ENCODE measurements around the gene PRR33.
"Not testable (repeated sequence)": the region's sequence is repeated elsewhere in the genome, so short reads cannot be mapped to it uniquely, and the experiment has no call there.

The PRR33 gene

DNA sequence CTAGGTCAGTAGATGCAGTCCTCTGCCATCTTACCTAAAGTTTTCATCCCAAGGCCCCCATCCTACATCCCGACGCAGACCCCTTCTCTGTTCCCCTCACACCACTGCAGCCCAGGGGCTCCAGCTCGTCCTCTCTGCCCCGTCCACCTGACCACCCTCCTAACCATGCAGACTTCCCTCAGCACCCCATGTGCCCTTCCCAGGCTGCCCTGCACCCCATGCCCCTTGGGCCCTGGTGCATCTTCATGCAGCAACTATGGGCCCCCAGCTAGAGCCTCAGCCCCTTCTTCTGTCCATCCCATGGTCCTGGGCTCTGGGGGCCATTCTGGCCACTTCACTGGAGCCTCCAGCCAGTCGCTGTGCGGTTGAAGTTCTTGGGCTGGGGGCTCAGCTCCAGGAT is 2.9 kb downstream of the PRR33 start:
- no peak for DNase-seq

DNA sequence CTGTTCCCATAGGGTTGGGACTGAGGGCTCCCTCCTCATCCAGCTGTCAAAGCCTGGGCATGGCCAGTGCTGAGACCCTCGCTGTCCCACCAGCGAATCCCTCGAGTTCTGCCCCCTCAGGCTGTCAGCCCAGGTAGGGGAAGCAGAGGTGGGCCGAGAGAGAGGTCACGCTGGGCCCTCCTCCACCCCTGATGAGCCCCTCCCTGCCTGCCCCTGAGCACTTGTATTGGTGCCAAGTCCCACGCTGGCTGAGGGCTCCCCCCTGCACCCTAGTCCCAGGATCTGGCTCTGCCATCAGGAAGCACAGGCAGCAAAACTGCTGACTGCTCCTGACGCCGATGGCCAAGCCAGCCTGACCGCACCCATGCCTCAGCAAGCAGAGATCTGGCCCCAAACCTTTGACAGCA is 3.3 kb downstream of the PRR33 start:
- DNase-seq: no peak

DNA sequence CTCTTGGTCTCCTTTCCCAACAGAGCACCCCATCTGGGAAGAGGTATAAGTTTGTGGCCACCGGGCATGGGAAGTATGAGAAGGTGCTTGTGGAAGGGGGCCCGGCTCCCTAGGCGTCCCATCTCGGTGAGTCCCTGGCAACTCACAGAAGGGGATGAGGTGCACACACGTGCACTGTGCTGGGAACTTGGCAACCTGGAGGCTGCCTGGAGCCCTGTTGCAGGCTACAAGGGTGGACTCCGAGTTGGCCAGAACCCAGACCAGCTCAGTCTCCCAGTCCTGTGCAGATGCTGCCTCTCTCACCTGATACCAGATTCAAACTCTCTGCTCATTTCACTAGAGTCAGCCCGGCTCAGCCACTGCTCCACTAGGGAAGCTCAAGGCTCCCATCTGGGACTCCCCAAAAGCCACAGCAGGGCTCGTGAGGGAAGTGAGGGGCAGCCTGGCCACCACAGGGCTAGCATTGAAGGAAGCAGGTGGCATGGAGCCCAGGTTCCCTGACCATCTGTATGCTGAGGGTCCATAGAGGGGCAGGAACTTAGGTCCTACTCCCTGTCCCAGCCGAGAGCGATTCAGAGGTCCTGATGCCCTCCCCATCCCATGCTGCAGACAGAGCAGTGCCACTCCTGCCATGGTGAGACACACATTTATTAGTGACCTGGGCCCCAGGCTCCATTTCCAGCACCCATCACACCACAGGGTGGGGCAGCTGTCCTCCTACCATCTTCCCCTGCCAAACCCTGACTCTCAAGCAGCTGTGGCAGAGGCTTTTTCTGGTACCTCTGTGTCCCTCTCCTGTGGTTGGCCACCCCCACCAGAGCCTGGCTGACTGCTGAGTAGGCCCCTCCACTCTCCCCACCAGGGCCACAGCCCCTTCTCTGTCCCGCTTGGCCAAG is 4.0 kb downstream of the PRR33 start:
- DNase-seq: no peak

DNA sequence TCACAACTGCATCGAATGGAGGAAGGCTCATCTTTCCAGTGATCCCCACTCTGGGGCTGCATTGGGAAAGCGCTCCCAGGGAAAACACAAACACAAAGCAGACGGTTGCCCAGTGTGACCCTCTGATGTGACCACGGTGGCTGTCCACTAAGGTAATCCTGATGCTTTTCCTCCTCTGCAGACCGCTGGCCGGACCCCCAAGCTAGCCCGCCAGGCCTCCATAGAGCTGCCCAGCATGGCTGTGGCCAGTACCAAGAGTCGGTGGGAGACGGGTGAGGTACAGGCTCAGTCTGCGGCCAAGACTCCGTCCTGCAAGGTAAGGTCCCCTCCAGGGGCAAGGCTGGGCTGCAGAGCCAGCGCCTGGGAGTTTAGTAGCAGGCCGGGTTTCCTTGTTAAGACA is 5.1 kb downstream of the PRR33 start:
- not testable (repeated sequence) for DNase-seq

DNA sequence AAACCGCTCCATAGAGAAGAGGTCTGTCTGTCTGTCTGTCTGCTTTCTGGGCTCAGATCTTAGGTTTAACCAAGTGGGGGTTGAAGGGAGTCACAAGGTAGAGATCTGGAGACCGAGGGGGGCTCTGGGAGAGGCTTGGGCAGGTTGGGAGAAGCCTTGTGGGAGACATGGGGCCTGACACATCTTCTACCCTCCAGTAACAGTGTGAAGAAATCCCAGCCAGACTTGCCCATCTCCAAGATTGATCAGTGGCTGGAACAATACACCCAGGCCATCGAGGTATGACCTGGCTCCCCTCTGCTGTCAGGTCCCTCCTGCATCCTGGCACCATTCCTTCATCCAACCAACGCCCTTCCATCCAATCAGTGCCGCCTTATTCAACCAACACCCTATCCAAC is 7.4 kb downstream of the PRR33 start:
- no peak for DNase-seq

DNA sequence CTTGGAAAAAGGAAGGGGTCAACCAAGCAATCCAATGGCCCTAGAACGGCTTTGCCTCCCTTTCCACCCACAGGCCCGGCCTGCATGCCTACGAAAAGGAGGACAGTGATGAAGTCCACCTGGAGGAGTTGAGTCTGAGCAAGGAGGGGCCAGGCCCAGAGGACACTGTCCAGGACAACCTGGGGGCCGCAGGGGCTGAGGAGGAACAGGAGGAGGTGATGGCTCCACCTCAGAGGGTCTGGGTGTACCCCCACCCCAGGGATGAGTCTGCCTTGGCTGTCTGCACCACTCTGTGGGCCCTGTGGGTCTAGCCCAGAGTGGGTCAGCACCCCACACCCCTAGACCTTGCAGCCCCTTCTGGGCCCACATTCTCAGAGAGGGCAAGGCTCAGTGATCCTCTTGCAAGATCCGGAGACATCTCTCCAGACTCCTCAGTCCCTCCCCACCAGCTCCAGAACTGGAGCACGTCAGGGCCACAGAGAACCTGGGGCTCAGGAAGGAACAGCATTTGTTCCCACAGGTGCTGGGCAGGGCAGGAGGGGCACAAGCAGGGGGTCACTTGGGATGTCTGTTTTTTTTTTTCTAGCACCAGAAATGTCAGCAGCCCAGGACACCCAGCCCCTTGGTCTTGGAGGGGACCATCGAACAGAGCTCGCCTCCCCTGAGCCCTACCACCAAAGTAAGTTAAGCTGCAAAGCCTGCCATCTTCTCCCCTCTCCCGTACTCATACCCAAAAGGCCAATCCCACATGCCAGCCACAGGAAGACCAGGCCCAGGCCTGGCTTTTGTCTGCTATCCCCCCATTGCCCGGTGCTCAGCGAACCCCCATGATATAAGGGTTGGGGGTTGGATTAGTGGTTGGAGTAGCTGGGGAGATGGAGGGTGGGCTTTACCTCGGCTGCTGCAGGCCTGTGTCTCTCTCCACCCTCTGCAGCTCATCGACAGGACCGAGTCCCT is 8.1 kb downstream of the PRR33 start:
- DNase-seq: no peak

DNA sequence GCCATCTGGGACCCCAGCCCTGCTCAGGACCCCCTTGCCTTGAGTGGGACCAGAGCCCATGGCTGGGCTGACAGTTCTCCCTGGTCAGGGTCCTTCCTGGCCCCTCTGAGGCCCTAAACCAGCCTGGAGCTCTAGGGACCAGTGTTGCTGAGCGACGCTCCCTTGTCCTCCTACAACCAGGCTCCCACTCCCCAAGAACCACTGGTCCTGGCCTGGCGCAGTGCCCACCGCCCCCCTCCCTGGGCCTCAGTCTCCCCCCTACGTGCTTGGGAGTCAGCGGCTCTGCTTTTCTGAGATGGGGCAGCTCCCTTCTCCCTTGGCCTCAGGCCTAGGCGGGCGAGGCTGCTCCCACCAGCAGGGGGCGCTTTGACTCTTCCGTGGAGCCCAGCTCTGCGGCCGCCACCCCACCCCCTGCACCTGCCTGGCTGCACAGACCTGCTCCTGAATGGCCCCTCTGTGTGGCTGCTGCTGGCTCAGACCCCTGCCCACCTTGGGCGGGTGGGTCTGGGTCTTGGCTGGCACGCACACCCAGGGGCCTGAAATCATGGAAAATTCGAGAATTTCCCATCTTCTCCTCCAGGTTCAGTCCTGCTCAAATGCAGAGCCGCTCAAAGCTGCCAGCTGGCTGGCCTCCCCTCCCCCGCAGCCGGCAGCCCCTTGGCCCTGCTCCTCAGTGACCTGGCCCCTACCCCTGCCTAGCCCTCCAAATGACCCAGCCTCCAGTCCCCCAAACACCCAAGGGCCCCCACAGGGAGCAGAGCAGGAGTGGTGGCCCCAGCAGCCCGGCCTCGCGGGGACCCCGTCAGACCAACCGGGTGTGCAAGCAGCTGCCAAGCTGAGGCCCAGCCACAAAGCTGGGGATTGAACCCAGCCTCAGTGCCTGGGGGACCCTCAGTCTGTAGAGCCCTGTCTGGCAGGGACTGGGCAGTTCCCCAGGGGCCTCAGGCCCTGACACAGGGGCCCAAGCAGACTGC is 9.1 kb downstream of the PRR33 start:
- peak; percentile 83 for DNase-seq

DNA sequence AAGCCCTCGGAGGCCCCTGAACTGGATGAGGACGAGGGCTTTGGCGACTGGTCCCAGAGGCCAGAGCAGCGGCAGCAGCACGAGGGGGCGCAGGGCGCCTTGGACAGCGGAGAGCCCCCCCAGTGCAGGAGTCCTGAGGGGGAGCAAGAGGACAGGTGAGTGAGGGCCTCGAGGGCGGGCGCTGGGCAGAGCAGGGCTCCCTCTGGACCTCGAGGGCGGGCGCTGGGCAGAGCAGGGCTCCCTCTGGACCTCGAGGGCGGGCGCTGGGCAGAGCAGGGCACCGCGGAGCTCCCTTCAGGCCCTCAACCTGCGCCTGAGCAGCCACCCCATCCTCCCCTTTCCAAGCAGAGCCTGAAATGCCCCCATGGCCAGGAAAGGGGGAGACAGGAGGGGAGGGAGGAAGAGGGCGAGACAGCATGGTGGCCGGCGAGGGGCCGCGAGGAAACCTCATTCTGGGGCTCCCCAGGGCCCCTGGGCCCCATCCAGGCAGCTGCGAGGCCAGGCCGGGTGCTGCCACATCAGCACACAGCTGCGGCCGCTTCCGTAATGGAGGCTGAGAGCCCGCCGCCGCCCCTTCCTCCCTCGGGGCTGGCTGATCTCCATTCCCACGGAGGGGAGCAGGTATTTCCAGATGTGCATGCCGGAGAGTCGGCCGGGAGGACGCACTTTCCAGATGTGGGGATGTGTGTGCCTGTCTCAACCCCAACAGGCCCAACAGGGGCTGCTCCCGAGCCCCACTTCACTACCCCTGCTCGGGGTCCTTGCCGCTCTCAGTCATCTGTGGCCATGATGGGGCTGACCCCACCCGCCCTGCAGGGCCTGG is 10.0 kb downstream of the PRR33 start:
- DNase-seq: peak; percentile 31

DNA sequence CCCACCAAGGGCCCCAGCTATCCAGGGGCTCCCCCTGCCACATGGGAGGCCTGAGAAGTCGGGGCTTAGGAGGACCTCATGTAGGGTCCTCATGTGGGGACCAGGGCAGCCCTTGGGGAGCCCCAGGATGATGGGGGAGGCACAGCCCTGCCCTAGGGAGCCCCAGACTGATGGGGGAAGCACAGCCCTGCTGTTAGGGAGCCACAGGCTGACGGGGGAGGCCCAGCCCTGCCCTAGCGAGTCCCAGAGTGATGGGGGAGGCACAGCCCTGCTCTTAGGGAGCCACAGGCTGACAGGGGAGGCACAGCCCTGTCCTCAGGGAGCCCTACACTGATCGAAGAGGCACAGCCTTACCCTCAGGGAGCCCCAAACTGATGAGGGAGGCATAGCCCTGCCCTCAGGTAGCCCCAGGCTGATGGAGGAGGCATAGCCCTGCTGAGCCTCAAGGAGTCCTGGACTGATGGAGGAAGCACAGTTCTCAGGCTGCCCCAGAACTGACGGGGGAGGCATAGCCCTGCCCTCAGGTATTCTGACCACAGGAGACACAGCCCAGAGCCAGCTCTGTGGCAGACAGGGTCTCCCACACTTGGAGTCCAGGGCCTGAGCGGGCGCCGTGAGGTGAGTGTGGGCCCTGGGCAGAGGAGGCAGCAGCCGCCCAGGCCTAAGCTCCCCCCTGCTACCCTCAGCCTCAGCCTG is 10.8 kb downstream of the PRR33 start:
- DNase-seq: peak; percentile 30

DNA sequence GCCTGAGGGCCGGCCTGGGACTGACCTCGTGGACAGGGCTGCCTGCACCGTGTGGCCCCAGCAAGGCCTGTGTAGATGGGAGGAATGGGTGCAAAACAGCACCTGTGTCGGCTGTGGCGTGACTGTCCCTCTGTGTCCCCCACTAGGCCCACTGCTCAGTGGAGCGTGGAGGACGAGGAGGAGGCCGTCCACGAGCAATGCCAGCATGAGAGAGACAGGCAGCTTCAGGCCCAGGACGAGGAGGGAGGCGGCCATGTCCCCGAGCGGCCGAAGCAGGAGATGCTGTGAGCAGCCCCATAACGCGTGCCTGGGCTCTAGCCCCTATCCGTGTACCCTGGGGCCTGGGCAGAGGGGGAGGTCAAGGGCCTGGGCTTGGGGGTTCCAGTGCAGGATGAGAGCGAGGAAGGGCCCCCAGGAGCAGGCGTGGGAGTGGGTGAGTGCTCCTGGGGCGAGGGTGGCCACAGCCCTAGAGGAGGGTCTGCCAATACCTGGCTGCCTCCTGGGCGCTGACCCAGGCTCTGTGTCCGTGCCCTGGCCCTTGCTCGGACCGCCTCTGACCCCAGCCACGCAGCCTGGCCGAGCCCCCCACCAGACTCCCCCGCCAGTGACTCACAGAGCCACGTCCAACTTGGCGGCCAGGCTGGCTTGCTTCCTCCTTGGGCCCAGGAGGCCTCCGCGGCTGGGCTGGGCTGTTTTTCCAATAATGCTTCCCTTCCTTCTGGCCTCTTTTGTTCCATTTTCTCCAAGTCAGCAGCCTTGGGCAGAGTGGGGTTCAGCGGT is 11.6 kb downstream of the PRR33 start:
- DNase-seq: peak; percentile 26

DNA sequence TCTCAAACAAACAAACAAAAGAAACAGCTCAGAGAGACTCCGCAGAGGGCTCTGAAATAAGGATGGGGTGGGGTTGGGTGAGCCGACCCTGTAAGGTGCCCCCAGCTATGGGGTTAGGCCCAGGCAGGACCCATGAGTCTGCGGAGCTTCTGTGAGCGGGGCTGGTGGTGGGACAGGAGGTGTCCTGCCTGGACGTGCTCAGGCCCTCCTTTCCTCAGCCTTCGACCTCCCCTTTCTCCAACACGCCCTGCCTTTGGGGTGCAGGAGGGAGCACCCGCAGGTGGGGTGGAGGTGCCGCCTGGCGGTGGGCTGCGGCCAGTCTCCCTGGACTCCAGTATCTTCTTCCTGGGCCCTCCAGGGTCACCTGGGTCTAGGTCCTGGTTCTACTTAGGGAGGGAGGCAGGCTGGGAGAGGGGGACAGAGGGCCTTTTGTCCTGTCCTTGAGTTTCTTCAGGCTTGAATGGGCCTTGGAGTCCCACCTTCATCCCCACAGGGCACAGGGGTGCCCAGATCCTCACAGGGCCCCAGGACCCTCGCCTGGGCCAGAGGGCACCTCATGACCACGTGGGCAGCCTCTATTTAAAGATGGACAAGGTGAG is 12.3 kb downstream of the PRR33 start:
- no peak for DNase-seq

DNA sequence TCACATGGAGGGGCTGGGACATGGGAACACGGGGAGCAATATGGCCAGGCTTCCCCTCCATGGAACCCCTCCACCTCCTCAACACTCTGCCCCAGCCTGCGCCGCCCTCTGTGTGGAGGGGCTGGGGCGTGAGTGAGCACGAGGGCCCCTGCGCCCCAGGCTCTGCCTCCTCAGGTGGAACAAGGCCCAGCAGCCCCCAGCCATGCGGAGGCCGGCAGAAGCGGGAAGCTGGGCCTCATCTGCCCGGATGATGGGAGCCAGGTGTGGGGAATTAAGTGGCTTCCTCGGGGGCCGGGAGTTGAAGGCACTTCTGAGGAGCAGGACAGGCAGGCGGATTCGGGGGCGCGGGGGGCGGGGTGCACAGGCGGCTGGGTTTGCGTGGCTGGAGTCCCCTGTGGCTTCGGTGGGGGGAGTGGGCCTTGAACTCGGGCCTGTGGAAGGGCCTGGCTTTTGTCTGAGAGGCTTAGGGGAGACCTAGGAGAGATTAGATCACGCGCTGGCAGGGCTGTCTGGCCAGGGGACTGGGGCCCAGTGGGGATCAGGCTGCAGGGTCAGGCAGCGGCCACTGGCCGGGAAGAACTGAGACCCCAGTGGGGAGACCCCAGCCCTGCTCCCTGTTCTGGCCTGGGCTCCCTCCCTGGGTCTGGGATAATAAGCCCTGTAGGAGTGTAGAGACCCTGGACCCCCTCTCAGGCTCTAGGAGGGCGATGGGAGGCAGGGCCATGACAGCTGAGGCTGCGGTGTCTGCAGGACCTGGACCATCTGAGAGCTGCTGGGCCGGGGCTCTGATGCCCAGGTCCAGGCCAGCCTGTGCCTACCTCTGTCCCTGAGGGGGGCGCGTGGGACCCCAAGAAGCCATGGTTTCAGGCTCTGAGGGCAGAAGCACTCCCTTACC is 13.3 kb downstream of the PRR33 start:
- peak; percentile 29 for DNase-seq

DNA sequence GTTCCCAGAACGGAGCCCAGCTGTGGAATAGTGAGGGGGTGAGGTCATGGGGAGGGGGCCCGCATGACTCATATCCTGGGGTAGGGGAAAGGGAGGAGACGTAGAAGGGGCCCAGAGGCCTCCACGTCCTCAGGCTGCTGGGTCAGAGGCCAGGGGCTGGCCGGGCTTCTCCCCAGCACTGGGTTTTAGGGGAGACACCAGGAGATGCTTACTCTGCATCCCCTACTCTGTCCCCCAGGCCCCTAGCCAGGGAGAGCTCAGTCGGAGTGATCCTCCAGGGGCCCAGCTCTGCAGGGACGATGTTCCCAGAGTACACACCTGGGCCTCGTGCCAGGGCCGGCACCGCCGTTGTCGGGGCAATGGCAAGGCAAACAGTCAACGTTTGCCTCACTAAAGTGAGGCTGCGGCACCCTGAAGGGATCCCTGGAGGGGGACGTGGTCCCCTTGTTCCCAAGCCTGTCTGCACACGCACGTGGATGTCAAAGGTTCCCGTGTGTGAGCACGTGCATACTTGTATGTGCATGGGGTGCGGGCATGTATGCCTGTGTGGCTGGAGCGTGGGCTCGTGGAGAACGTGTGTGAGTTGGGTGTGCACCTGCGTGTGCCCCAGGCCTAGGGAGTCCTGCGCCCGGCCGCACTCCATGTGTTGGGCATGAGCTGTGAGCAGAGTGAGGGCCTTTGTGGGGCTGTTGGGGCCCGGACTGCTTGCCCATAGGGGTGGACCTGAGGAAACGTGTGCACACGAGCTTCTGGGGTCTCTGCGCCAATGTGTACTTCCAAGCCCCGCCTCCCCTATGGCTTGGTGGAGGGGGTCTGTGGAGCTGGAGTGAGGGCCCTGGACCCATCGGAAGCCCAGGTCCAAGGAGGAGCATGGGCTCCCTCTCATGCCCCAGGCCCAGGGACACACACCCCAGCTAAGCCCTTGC is 14.2 kb downstream of the PRR33 start:
- peak; percentile 25 for DNase-seq

DNA sequence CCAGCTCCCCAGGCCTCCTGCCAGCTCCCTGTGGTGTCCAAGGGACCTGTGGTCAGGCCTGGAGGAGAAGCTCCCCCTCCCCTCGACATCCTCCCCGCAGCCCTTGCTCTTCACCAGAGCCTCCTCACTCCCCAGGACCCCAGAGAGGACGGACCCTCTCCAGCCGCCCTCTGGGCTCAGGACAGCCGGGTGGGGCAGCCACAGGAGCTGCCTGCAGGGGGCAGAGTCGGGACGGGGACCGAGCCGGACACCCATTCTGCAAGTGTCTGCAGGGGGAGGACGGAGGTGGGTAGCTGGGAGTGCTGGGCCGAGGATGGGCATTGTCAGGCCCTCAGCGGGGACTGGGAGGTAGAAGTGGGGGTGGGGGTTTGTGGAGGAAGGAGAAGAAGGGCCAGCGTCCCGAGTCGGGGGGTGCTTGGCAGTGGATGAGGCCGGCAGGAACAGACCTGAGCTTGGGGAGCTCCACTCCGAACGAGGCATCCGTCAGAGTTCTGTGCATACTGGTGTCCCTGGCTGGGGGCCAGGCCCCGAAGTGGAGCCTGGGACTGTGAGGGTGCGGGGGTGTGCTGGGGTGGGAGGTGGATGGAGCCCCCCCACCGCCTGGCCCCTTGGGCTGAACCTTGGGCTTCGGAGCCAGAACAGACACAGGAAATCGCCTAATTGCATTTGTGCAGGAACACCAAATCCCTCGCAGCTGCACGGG is 15.2 kb downstream of the PRR33 start:
- peak; percentile 33 for DNase-seq

DNA sequence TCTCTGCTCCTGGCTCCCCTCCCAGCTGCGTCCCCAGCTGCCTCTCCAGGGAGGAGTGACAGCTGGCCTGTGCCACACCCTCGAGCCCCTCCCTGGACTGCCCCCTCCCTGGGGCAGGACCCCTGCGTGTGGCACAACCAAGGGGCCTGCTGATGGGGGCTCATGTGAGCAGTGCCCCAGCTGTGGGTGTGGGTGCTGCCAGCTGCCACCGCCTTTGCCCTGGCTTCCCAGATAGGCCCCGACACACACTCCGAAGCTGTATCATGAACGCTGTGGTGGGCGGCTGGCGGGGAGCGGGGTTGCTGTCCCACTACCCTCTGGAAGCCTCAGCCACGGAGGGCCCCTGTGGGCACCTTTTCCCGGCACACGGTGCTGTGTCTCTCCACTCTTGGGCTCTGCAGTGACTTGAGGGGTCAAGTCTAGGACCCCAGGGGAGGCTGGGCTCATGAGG is 15.8 kb downstream of the PRR33 start:
- not testable (repeated sequence) for DNase-seq

DNA sequence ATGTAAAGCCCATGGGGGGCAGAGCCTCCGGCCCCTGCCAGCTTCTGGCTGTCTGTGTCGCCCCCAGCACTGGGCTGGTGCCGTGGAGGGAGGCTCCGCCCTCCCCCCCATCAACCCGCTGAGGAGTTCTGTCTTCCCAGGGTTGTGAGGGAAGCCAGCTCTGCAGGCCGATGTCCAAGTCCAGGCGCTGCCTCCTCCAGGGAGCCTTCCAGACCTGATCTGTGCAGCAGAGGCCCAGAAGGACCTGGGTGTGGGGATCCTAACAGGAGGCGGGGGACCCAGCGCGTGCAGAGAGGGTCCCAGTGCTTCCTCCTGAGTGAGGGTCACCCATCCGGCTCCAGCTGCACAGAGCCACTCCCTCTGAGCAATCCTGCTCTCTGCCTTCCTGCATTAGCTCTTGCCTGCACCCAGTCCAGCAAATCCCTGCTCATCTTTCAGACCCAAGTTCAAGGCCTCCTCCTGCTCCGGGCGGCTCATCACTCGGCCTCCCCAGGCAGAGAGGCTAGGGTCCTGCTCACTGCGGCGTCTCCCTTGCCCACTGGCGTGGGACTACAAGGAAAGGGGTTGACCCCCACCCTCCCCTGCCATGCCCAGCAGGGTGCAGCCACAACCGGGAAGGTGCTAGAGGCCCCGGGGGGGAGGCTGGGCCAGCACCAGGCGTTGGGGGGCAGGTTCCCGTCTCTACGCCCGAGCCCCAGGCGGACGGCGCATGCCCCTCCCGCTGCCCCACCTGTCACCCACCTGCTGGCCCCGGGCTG is 16.4 kb downstream of the PRR33 start:
- no peak for DNase-seq
